CD4-positive, alpha-beta T cell treated with Interferon alpha-2 for 1 hour (primary cell): ENCODE data around the gene SLBP.
A peak's percentile ranks its signal among the peaks of the same experiment; 100 is the strongest.

Experiments
- DNase-seq, 2 donors: peaks; one replicate each; pipeline ENCODE4 v3.0.0-alpha.2; 2020 to 2022

The SLBP gene

GRCh38 chr4:1712216-1713002 is at the start of gene SLBP:
Gene SLBP, minus strand, starts transcription at chr4:1712319. Its CDS starts 131 bp downstream, at chr4:1712188.
- peak; percentile 98 to 99 for DNase-seq

GRCh38 chr4:1761130-1761689 is 49.1 kb upstream of the SLBP start:
- DNase-seq = no peak

- DNase-seq = no peak
These were observed 48.5 kb upstream of the SLBP start for GRCh38 chr4:1760521-1761071.

- DNase-seq = no peak
These were observed 47.7 kb upstream of the SLBP start for GRCh38 chr4:1759818-1760223.

GRCh38 chr4:1759170-1759817 is 47.2 kb upstream of the SLBP start:
- no peak for DNase-seq

- no peak for DNase-seq
These were observed 46.4 kb upstream of the SLBP start for GRCh38 chr4:1758306-1759121.

GRCh38 chr4:1757836-1758235 is 45.7 kb upstream of the SLBP start:
- no peak for DNase-seq

GRCh38 chr4:1756893-1757779 is 45.0 kb upstream of the SLBP start:
- DNase-seq = no peak

- no peak for DNase-seq
These were observed 44.0 kb upstream of the SLBP start for GRCh38 chr4:1756079-1756478.

GRCh38 chr4:1755297-1755696 is 43.2 kb upstream of the SLBP start:
- no peak for DNase-seq

GRCh38 chr4:1754336-1754735 is 42.2 kb upstream of the SLBP start:
- DNase-seq = no peak

- DNase-seq = no peak
These were observed 41.7 kb upstream of the SLBP start for GRCh38 chr4:1753697-1754311.

- no peak for DNase-seq
These were observed 41.2 kb upstream of the SLBP start for GRCh38 chr4:1753294-1753696.

GRCh38 chr4:1752284-1753041 is 40.3 kb upstream of the SLBP start:
- DNase-seq = peak; percentile 11 to 29

GRCh38 chr4:1751919-1752283 is 39.8 kb upstream of the SLBP start:
- no peak for DNase-seq

- DNase-seq = no peak
These were observed 39.2 kb upstream of the SLBP start for GRCh38 chr4:1751155-1751918.

- no peak for DNase-seq
These were observed 38.4 kb upstream of the SLBP start for GRCh38 chr4:1750381-1751154.

- DNase-seq = no peak
These were observed 37.7 kb upstream of the SLBP start for GRCh38 chr4:1749826-1750225.

GRCh38 chr4:1749370-1749769 is 37.3 kb upstream of the SLBP start:
- no peak for DNase-seq
